Measurements from ENCODE around the gene CMTR1.

Gene CMTR1

DNA sequence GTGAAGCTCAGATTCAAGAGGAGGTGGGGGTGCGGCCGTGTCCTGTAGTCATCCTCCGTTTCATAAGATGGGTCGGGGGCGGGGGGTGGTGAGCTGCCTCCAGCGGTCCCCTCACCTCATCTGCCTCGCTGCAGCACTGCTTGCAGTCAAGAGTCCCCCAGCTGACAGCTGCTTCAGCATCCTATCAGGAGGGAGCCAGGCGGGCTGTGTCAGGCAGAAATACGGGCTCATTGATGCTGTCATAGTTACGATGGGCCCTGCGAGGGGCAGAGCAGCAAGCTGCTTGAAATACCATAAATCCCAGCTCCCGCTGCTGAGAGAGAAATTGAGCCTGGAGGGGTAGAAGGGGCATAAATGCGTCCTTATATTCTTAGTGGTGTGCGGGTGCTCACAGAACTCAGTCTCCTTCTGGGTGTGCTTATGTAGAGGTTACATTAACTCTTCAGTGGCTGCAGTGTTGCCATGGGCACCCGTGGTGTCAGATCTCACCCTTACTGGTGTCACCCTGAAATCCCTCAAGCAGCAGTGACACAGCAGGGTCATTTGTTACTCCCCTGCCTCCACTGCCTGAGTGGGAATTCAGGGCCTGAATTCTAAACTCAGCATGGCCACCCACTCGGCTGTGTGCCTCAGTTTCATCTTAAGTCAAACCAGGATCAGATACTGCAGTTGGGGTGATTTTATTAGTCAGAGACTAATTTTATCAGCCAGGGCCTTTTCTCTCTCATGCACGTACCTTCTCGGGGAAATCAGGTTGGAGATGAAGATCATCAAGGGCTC lies 44.8 kb downstream of the CMTR1 start:
- DNase-seq (ENCODE audit: low read depth) = no peak

DNA sequence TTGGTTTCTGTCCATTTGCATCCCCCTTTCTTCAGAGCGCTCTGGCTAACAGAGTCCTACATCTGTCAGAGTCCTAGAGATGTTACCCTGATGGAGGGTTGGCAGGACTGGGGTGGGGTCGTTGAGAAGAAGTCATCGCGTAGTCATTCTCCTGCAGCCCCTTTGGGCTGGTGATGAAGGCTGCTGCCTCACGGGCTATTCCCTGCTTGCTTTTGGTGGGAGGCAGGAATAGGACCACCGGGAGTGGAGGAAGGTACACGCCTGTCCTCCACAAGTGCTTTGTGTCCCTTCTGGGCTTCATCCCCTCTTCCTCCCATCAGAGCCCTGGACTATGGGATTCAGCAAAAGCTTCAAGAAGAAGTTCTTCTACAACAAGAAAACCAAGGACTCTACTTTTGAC lies 45.8 kb downstream of the CMTR1 start:
- no peak for DNase-seq (ENCODE audit: low read depth)

DNA sequence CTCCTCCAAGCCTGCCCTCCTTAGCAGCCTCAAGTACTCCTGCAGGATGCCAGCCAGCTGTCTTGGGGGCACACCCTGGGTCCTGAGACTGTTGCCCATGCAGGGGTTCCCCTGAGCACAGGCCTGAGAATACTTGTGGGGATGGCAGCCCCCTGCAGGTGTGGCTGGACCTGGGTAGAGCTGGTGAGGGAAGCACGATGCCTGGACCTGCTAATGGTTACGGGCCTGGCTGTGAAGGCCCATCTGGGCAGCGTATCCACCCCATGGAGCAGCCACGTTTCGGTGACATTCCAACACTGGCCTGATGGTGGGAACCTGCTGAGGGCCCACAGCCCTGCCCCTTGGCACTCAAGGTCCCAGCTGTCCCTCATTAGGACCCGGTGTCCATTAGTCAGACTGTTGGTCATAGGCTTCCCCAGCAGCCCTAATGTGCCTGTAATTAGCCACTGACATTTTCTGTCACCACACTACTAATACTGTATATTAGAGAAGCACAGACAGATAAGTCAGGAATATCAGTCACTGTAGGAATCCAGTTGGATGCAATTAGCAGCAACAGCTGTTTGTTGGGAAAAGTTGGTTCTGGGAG lies 46.3 kb downstream of the CMTR1 start:
- DNase-seq (ENCODE audit: low read depth) = no peak

DNA sequence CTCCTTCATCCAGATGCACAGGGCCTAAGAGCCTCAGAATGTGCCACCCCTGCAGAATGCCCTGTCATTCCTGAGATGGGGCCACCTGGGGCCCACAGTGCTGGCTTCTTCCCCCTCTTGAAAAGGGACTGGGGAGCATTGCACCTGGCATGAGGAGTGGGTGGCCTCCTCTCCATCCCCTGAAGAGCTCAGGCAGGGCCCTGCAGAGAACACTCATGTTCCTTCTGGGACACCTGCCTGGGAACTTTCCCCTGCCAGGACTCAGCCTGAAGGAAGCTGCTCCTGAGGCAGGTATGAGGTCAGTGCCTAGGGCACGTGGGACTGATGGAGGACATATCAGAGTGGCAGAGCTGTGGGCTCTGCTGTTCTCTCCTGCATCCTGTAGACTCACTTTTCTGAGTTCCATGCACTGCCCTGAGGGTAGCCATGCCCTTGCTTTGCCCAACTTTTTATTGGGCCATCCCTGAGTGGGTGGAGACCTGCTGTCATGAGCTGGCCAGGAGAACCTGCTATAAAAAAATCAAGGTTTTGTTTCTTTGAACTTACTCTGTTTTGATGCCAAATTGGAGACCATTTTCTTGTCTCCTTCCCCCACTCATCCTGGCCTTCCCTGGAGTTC lies 47.2 kb downstream of the CMTR1 start:
- DNase-seq (ENCODE audit: low read depth) = no peak

DNA sequence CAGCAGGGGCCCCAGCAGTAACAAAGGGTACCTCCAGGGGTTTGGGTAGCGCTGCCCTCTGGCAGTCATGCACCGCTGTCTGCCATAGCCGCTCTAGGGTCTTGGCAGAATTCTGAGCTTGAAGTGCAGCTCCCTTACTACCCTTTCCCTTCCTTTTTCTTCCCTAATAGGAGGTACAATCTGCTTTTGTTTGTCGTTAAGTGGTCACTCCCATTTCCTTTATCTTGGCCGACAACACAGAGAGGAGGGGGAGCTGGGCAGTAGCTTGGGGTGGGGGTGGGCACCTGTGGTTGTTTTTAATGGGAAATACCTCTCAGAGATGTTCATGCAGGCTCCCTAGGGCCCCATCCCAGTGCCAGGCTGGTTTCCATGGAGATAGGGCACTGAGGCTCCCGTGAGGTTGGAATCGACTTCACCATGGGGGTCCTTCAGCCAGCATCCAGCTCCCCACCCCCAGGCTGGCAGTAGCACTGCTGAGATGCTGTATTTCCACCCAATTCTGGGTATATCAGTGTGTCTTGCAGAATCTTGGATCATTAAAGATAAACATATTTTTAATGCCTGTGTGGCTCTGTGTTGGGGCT lies 48.0 kb downstream of the CMTR1 start:
- no peak for DNase-seq (ENCODE audit: low read depth)

DNA sequence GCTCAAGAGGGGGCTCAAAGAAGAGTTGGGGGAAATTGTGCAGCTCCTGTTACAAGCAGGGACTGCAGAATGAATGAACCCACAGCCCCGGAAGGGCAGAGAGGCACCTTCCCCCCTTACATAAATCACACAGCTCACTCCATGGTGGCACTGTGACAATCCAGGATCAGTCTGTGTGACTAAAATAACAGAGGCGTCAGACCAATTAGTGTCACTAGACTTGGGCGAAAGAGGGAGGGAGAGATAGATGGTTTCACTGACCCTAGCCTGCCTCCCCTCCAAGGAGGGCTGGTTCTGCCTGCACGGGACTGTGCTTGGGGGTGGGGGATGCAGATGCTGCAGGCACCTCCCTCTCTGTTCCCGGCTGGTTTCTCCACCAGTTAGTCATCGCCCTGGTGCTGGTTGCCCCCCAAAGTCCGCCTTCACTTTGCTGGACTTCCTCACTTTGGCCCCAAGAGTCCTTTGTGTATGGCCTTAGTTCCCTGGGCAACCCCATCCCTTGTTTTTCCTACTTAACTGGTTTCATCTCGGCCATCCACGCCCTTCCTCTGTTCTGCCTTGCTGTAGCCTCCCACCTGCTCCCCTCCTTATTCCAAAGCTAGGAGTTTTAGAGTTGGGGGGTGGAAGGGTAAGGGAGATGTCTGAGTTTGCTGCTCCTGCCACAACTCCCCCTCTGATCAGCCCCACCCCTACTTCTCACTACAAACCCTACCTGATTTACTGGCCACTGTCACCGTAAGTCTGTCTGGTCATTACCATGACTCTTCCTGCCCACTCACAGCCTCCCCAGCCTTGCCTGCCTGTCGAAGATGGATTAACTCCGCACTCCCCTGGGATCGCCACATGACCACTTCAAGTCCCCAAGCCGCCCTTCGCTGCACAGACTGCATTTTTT lies 48.9 kb downstream of the CMTR1 start:
- DNase-seq (ENCODE audit: low read depth) = no peak

DNA sequence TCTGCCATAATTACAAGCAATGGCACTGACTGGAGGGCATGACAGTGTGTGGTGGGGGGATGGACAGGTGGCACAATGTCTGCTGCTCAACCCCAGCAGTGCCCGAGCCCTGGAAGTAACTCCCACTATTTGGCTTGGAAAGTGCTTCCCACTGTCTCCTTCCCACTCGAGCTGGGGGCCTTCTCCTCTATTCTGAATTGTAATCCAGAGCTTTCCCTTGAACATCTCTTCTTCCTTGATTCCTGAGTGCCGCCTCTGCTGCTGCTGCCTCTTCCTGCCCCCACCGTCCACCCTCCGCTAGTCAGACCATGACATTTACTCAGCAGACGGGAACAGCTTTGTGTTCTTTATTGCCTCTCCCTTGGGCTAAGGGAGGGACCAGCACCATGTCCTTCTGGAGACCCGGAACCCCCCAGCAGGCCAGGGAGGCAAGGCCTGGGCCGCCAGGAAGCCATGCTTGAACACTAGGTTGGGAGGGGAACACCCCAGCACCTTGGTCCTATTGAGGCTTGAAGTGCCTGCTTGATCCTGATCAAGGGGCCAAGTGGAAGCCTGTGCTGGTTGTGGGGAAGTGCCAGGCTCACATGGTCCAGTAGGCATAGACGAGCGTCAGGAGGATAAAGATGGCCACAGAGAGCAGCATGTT lies 49.7 kb downstream of the CMTR1 start:
- DNase-seq (ENCODE audit: low read depth) = no peak

DNA sequence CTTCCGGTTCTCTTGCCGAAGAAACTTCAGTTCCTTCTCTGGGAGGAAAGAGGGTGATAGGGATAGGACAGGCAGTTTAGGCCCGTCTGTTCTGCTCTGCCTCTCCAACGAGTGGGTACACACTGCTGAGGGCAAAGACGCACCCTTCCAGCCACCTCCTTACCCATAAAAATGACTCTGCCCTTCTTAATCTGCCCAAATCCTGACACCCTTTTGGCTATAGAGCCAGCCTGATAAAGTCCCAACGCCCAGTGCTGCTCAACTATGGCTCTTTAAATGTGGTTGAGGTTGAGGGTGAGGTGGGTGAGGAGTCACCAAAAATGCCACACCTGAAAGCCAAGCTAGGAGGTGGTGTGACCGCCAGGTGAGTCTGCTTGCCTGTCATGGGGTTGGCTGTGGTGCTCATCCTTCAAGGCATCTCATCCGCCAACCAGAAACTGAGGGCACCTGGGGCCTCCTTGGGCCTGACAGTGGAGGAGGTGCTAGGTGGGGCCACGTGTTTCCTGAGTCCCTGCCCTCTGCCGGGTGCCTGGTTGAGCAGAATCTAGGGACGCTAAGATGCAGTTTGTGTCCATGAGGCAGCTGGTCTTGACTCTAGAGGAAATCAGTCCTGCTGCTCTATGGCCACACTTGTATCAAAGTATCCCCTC lies 50.4 kb downstream of the CMTR1 start:
- DNase-seq (ENCODE audit: low read depth) = no peak

DNA sequence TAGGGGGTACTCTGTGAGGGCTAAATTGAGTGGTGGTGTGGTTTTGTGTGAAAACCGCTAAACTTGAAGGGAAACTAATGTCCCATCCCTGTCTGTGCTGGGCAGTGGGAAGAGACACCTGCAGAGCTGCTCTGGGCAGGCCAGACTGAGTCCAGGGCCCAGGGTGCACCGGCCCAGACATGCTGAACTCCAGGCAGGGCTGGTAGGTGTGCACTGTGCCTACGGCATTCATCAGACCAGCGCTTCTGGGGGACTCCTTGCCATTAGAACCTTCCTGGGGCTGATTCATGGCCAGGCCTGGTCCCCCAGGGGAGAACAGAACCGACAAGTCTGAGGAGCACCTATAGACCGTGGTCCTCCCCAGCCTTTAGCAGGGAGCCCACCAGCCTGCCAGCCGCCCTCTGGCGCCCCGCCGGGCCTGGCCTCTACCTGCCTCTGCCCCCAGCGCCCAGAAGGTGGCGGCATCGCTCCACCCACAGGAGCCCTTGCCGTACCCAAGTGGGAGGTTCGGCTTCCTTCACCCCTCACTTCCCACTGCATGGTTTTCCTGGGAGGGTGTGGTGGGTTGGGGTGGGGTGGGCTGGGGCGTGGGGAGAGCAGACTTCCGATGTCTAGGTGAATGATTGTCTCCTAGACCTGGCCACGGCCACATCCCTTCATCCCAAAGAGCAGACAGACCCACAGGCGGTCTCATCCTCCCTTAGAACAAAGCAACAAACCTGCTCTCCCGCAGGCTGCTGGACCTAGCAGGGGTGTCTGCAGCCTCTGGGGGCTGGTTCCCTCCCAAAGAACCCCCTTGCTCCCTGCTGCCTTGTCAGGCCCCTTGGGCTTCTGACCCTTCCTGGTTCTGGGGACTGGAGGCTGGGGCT lies 51.1 kb downstream of the CMTR1 start:
- peak; percentile 61 for DNase-seq (ENCODE audit: low read depth)

DNA sequence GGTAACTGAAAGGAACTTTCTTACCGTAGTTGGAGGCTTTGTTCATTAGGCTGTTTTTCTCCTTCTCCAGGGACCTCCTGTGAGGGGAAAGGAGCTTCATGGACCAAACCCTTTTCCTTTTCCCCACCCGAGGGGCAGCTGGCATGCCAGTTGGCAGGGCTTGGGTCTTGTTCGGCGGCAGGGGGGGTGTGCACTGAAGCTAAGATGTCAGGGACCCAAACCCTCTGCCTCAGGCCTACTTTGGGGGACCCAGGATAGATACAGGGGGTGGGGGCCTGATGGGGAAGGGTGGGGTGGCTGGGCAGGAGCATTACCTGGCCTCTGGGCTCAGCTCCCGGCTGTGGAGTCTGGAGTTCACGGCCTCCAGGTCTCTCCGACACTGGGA lies 51.8 kb downstream of the CMTR1 start:
- DNase-seq (ENCODE audit: low read depth) = no peak

DNA sequence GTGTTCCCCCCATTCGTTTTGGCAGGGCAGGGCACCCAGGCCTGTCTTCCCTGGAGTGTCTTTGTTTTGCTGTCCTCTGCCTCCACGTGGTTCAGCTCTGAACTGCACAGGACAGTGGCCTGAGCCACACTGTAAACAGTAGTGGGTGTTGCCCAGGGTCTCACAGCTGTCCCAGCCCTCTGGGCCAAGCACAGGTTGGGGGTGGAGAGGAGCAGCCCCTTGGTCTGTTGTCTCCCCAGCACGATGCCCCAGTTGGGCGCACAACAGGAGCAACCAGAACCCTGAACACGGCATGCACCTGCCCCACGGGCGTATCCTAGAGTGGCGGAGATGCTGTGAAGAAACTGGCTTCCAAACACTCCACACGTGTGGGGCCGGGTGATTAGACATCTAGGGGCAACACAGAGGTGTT lies 52.3 kb downstream of the CMTR1 start:
- DNase-seq (ENCODE audit: low read depth) = no peak

DNA sequence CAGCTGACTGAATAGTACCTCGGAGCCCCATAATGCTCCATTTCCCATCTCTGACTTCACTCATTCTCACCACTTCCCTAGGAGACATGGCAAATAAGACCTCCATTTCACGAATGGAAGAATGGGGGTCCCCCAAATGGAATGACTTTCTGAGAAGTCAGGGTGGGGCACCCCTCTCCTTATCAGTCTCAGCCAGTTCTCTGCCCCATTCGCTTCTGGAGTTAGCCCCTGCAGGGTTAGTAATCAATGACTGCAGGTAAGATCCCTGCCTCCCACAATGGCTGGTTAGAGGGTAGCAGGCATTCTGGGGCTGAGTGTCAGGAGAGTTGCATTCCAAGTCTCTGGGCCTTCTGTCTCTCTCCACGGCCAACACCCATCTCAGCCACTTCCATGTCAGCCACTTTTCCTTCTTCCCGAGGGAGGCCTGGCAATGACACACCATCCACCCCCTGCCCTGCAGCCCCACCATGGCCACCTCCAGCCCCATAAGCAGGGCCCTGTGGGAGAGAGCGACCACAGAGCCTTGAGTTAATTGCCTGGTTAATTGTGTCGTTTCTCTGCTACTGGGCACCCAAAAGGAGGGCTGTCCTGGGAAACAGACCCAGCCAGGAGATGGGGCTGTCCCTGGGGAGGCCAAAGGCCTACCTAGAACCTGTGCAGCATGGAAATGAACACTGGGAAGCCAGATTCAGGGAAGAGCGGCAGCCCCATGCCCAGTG lies 53.3 kb downstream of the CMTR1 start:
- no peak for DNase-seq (ENCODE audit: low read depth)

DNA sequence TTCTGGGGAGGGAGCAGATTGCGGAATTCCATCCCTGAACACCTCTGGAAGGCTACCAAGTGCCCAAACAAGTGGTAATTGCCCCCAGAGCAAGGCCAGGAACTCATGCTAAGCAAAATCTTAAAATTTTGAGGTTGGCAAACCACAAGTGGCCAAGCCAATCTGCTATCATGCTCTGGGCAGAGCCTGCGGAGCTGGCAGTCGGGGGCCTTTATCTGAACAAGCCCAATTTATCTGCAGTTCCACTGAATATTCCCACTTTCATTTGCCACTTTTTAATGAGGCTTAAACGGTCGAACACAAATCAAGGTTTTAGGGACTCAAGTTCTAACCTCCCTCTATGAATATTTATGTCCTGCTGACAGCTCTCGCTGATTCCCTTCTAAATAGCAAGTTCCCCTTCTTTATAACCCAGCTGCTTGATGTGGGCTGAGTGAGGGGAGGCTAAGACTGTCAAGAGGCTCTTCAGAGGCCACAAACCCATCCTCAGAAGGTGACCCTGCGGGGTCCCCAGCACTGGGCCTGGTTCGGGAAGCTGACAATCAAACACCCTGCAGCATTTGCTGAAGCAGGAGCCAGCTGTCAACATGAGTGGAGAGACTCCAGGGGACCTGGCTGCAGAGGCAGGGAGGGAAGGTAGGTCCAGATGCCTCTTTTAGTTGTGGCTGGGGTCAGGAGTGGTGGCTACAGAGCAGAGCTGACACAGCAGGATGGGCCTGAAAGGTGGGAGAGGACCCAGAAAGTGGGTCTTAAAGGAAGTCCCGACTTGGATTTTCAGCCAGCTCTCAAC lies 54.8 kb downstream of the CMTR1 start:
- DNase-seq (ENCODE audit: low read depth) = no peak

DNA sequence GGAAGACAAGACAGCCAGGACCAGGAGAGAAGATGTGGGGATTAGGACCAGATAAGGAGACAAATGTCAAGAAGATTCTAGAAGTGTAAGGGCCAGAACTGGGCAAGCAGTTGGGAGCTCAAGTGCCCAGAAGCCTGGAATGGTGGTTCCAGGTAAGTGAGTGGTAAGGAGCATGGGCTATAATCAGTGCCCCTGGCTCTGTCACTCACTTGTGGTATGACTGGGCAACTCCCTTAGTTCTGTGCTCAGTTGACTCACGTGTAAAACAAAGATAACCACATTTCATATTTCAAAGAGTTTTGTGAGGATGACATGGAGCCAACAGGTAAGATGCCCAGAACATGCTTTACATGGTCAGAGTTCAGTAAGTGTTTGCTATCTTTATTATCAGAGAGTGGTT lies 55.5 kb downstream of the CMTR1 start:
- no peak for DNase-seq (ENCODE audit: low read depth)

DNA sequence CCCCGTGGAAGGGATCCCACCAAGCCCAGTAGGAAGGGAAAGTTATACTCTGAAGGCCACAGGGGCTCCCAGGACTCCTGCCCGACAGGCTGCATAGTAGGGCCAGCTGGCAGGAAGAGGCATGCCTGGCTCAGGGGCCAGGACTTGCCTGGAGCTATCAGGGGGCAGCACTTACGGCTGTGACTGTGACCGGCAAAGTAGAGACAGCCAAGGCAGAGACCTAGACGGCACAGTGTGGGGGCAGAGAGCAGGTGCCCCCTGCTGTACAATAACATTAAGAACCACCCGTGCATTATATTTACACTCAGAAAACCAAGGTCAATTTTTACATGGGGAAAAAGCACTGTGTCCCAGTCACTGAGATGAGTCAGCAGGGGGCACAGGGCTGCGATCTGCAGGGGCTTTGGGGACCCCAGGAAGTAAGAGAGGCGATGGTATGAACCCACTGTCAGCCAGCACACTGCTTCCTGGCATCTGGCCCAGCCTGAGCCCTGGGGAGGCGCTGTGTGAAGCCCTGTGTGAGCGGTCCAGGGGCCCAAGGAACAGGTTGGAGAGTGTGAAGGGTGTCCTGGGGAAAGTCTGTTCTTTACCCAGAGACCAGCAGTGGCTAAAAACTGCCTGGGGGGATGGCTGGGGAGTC lies 56.8 kb downstream of the CMTR1 start:
- DNase-seq (ENCODE audit: low read depth) = no peak

DNA sequence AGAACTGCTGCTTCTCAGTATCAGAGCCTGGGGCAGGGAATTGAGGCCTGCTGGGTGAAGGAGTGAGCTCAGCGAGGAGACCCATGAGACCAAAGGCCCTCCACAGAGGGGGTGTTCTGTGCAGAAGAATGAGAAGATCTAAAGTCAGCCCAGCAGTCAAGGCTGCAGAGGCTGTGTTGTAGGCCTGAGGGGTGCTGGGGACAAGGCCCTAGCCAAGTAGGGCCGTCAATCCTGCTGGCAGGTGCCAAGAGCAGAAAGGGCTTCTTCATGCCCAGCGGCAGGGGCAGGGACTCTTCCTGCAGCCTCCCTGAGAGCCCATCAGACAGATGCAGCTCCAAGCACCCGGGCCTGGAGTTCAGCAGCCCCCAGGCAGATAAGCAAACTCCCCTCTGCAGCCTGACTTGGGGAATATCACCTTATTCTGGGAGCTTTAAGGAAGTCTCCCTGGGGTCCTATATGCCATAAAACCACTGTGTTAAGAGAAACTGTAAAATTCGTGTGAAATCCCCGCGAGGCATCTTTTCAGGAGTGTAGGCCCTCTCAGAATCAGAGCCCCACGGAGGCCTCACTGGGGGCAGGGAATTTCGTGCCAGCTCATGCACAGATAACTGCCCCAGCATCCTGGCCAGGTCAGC lies 57.6 kb downstream of the CMTR1 start:
- no peak for DNase-seq (ENCODE audit: low read depth)

DNA sequence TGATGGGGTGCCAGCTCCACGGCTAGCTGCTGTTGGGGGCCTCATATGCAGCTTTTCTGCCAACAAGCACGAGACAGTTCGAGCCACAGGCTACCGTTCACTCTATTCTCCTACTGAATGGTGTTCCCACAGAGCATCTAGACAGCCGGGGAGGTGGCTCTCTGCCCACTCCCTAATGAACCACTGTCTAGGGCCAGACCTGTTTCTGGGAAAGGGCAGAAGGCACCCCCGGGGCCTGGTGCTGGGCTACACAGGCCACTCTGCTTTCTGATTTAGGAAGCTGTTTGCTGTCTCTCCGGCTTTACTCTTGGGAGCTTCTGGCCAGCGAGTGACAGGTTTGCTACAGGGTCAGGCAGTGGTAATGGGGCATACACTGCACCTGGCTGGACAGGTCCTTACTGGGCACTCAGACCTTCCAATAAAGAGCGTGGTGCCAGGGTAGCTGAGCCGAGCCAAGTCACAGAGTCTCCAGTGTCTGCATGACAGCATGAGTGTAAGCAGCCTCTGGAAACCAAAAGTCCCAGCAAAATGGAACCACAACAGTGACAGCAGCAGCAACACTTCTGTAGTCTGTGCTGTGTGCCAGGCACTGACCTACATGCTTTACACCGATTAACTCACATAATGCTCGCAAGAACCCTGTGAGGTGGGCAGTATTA lies 58.3 kb downstream of the CMTR1 start:
- no peak for DNase-seq (ENCODE audit: low read depth)
